Stimulated activated CD8-positive, alpha-beta memory T cell treated with anti-CD3 and anti-CD28 coated beads, Interleukin-12 subunit alpha, Interleukin-12 subunit beta, amount 100 ng/mL, for 24 hours (primary cell): ENCODE measurements around the gene RHBDD1.

Experiments
- DNase-seq: peaks from one replicate; pipeline ENCODE4 v3.0.0-alpha.2; 2020; ENCODE audit errors: extremely low read depth

Gene RHBDD1

DNA sequence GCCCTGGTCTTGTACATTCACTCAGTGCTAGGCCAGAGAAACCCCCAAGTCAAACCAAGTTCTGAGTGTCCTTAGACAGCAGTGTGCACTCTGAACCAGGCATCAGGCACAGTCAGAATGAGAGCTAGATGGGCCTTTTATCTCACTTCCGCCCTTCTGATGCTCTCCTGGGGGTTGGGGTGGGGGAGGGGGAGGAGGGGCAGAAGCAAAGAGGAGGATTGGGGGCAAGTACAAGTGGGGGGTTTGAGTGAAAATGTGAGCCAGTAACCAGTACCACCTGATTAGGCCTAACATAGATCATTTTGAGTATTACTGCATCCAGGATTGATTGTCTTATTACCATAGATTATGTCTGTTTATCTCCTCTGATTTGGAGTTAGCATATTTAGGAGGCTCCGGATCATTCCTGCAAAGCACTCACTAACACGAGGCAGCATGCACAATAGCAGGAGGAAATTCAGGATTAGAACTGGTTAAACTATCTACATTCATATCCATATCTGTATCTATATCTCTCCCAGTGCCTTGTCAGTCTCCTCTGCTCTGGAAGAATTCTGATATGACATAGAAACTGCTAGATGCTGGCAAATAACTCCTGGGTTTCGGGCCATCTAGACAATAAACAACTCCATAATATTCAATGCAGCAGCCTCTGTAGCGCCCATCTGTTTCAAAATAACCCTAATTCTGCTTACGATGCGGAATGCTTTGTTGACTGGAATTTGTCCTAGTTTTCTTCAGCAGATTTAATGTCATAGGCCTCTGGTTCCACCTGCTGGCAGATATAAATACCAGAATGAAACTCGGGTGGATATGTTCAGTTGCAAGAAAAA lies 149.1 kb downstream of the RHBDD1 start:
- DNase-seq = no peak

DNA sequence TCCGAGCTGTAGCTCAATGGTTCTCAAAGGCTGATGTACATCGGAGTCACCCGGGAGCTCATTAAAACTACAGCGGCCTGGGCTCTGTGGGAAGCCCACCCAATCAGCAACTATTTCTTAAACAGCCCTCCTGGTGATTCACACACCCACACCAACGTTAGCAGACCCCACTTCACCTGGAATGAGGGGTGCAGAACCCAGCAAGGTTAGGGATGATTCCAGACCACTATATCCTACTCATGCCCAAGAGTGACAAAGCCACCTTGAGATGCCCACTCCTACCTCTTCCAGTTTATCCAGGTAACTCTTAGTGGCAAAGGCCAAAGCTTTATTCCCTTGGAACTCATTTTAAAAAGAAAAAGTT lies 149.7 kb downstream of the RHBDD1 start:
- no peak for DNase-seq

DNA sequence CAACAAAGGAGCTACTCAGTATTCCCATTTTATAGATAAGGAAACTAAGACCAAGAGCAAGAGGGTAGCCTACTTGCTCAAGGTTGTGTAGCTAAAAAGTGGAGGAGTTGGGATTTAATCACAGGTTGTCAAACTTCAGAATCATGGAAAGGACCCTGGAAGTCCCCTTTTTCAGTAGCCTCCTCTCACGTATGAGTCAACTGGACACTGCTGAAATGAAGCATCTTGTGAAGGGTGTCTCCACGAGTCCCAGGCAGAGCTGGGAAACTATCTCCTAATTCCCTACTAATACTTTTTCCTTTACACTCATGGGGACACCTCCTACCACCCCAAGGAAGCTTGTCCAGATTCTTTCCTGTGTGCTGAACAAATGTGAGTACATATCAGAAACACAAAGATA lies 155.8 kb downstream of the RHBDD1 start:
- DNase-seq = no peak

DNA sequence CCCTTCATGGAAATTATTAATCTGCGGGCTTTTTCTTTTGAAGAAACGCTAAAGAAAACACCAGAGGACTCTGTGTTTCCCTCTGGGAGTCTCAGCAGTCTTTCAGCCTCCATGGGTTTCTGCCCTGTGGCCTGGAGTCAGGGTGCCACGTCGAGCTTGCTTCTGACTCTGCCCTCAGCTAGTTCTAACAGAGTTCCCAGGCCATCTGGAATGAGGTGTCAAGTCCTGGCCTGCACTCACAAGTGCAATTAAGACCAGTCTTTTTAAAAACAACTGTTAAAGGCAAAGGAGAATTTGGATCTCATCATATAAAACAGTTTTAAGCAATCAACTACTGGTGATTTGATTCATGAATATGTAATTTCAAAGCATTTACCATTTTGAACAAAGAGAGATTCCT lies 157.3 kb downstream of the RHBDD1 start:
- DNase-seq = no peak

DNA sequence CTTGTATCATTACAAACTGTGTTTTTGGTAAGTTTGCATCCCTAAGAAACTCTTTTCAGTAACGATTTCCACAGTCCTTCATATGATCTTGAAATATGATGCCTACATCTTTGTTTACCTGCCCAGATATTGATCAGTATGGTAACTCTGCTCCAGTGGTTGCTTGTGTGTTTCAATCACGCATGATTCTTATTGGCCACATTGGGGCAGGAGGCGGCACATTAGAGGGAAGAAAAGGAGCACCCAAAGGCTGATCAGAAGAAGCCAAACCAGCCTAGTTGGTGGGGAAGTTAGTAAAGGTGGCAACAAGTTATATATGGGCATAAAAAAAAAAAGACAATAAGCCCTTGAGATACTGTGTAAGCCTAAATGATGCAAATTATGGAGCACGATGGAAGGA lies 158.9 kb downstream of the RHBDD1 start:
- no peak for DNase-seq

DNA sequence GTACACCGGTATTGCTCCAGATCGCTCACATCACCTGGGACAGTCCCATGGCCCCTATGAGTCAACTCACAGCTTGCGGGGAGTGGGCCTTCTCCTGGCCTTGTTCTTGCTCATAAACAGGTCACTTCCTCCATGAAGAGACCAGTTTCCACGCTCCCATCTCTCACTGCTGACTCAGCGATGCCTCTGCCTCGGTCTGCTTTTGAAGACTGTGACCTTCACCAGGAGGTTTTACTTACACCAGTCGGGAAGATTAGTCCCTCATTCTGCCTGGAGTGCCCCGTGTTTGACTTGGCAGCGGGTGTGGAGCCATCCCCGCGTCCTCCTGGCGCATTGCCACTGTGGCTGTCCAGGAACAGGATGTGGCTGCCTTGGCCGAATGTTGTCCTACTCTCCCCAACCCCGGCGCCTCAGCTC lies 159.8 kb downstream of the RHBDD1 start:
- DNase-seq = no peak

DNA sequence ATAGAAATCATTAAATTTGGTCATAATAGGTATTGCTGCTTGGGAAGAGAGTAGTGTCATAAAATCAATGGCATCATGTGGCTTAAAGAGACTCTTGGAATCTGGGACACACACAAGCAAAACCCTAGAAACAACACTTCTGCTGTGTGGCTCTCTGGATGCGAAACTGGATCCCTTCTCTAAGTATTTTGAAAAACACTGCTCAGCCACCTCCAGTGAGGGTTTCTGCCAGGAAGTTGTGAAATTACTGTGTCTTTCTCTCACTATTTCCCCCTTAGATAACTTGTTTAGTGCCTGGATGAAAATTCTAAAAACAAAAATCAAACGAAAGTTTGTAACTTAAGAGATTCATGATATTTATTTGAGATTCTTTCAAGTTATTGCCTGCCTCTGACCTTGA lies 163.8 kb downstream of the RHBDD1 start:
- no peak for DNase-seq

DNA sequence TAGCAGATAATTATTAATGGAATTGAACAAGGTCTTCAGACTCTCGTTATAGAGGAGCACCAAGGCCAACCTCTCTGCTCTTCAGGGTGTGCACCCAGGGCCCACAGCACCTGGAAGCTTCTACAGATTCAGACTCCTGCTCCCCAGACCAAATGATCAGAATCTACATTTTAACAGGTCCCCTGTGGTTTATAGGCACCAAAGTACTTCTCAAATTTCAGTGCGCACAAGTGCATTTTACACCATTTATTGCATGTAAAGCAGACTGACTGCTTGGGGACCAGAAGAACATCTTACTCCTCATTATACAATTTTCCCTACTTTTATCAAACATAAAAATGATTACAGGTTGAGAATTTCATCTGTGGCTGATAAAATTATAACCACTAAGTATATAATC lies 164.3 kb downstream of the RHBDD1 start:
- no peak for DNase-seq

DNA sequence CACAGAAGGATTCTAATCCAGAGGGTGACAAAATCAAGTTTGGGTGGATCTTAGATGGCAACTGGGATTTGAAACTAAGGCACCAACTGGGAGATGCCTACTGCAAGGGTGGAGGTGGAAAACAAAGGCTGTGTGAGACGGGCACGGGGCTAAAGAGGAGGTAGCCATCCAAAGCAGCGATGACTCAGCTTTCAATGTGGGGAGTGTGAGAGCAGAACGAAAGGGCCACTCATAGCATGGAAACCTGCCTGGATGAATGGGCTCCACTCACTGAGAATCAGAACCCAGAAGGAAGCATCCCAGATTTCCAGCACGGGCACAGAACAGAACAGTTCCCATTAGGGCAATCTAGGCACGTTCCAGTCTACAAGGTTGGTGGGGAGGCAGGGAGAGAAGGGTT lies 168.6 kb downstream of the RHBDD1 start:
- no peak for DNase-seq

DNA sequence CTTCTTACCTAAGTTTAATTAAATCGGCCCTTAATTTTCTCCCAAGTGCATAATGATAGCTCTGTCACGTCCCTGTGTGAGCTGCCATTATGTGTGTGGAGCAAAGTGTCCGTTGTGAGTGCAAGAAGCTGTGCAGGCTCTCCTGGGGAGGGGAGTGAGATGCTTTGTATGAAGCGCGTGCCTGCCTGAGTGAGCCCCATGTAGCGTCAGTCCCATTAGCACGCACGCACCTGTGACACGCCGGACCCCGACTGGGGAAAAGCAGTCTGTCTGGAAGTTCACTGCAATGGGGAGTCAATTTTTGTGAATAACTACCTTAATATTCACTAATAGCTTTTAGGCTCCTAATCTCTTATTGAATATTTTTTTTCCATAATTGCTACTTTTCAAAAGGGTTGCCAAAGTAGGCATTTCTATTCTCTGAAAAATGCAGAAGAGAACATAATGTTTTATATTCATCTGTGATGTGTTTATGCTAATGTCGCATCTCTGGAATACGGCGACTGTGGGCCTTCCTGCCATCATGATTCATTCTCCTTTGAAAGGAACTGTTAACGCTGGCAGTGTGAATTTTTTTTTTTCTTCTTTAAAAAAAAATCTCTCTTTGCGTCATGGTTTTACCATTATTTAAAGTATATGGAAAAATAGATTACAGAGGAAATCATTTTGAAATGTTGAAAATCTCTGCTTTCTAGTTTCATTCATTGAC lies 170.5 kb downstream of the RHBDD1 start:
- DNase-seq = no peak

DNA sequence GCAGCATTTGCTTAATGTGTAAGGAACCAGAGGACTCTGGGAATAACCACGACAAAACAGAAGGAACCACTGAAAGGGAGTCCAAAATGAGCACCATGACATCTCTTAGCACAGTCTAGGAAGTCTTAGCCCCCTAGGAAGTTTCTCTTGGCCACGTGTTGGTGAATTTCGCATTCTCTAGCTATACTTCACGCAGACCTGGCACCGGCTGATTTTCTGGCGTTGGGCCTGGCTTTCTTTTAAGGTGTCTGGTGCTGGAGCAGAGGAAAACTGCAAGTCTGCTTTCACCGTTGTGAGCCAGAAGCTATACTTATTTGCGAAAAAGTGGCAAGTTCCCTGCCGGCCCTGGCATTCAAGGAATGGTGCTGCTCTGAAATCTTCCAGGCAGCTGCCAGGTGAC lies 171.3 kb downstream of the RHBDD1 start:
- no peak for DNase-seq

DNA sequence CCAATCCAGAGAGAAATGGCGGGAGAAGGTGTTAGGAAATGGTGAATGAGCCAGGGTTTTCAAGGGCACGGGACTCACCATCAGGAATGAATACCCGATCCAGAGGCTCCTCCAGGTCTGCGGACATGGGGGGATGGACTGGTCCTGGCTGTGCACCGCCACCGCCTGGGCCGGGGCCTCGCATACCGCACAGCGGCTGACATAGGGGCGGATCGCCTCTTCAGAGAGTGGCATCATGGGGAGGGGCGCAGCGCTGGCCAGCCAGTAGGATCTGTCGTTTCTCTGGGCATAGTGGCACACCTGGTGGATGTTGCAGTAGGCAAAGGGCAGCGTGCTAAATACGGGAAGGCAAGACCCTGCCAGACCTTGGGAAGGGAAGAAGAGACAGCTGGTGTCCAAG lies 172.1 kb downstream of the RHBDD1 start:
- no peak for DNase-seq

DNA sequence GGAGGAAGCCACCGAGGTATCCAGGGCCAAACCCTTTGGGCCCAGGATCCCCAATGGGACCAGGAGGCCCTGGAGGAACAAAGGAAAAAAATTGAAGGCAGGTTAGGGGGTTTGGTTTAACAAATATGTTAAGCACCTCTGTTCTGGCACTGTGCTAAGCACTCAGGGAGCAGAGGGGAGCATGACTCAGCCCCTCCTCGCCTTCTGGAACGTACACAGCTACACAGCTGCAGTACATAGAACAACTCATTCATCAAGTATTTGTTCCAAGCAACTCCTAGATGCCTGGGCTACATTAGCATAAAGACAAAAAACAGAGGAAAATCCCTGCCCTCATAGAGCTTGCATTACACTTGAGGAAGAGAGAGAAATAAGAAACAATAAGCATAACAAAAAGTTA lies 174.6 kb downstream of the RHBDD1 start:
- DNase-seq = no peak

DNA sequence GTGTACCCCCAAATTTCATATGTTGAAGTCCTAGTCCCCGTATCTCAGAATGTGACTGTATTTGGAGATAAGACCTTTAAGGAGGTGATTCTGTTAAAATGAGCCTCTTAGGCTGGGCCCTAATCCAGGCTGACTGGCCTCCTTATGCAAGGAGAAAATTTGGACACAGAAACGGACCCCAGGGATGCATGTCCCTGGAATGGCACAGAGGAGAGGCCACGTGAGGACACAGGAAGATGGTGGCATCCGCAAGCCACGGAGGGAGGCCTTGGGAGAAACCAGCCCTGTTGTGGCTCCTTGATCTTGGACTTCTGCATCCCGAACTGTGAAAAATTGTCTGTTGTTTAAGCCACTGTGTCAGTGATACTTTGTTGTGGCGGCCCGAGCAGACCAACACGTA lies 177.5 kb downstream of the RHBDD1 start:
- no peak for DNase-seq

DNA sequence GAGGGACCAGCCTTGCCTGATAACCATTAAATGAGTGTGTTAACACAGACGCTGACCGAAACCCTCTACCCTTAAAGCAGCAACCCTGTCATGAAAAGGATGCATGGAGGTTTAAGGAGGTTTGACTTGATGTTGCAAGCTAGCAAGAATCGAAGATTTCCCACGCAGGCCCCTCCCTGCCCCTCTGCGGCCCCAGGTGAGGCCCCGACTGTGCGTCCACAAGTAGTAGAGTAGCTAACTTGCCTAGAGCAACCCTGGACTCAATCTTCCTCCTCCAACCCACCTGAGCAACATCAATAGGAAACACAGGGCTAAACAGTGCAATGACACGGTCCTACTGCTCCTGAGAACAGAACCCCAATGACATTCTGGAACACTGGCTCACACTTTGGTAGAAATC lies 178.0 kb downstream of the RHBDD1 start:
- DNase-seq = no peak

DNA sequence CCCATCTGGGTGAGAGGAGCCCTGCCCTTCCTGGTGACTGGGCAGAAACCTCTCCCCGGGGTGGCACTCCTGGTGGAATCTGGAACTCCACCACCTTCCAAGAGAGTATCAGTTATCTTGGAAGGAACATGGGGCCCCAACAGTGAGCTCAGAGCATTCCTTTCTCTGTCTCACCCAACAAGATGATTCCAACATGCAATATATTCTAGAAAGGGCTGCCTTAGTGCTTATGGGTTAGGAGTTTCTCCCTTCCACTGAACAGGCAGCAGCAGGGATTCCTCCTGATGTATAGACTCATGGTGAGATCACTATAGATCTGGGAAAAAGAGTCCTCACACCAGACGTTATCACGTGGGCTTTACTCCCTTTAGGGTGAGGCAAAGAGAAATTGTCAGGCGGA lies 181.0 kb downstream of the RHBDD1 start:
- no peak for DNase-seq

DNA sequence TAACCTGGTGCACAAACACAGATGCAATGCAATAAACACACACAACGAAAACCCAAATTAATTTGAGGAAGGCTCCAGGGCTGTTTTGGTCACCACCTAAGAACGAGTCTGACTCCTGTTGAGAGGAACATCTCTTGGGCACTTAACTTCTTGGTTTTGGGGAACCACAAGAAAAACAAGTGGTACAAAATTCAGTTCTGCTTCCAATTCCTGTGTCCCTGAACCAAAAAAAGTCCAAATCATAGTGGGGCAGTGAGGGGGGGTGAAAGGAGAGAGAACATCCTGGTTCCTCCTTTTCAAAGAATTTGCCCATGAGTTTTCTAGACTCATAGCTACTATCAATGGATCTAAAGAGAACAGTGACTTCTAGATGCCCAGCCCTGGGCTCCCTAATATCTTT lies 184.6 kb downstream of the RHBDD1 start:
- no peak for DNase-seq

DNA sequence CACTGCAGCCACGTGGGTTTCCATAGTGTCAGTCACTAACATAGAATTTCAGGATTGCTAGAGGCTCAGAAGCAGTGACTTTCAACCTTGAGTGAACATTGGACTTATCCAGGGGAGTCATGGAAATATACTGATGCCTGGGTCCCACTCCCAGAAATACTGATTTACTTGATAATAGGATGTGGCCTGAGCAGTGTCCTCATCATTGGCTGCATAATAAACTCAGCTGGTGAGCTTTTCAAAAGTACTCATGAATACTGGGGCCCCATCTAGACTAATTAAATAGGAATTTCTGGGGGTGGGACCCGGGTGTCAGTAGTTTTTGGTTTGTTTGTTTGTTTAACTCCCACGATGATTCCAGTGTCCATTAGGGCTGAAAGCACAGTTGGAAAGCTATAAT lies 186.8 kb downstream of the RHBDD1 start:
- no peak for DNase-seq

DNA sequence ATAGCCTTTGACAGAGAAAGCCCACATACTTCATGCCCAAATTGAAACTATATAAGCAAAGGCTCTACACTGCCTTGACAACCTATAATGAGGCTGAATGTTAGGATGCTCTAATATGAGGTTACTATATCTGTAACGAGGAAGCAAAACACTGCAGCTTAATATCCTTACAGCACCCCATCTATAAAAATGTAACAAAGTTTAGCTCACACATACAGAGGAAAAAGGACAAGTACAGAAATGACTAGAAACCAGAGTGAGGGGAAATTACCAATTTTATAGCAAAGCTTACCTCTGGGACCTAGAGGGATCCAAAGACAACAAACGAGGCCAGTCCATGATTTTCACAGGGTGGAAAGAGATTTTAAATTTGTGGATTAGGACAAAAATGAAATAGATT lies 189.7 kb downstream of the RHBDD1 start:
- no peak for DNase-seq

DNA sequence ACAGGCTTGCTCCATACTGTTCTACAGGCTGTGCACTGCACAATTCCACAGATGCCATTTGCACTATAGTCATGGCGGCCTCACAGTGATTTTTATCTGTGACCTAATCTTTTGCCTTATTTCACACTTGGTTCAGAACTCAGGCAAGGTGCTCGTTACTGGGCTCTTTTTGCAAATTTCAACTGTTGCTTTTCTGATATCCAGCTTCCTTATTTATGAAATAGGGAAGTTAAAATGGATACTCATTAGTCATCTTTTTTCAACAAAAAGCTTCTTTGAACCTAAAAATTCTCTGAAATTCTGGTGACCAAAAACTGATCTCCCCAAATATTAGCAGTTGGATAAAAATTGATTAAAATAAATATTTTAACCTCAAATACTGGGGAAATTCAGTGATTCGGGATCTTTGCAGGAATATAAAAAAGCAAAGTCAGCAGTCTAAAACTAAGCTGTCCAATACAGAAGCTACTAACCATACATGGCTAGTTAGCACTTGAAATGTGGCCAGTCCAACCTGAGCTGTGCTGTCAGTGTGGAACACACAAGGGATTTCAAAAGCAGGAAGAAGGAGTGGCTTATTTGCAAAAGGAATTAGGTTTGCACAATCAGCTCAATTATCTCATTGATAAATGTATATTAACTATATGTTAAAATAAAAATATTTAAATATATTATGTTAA lies 193.7 kb downstream of the RHBDD1 start:
- DNase-seq = no peak

DNA sequence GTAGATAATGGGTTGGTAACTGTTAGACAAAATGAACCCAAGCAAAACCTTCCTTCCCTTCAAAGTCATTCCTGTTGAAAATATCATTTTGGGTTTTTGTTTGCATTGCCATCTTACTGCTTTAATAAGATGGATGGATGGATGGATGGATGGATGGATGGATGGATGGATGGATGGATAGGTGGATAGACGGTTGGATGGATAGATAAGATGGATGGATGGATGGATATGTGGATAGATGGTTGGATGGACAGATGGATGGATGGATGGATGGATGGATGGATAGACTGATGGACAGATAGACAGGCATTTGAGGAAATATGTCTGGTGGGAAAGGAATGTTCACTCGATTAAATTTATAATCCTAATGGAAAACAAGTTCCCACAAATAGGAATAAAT lies 194.9 kb downstream of the RHBDD1 start:
- no peak for DNase-seq

DNA sequence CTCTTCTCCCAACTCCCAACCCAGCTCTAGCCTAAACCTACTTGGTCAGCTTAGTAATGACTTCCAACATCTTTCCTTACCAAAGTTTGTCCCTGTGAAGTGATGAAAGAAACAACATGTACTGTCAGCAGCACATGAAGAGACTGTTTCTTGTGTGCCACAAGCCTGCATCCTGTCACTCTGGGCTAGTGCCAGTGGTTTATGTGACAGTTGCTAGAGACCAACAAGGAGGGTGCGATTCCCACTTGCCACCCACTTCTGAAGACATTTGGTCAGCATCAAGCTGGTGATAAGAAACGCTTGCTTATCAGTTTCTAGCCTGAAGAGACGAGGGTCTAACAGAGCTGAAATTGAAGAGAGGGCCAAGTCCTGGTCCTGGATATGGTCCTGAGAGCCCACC lies 195.5 kb downstream of the RHBDD1 start:
- DNase-seq = no peak
